Caco-2 (cell line): Measurements from ENCODE around the gene TP53RK. TPM values are rescaled to one million over a fixed set of nuclear protein-coding genes. Genes with fewer than 3 reads are reported as not detected.

Source experiments
- BruUV-seq: library from RNA; stranded (reverse); fragments of 400-500 nt; replicated peaks from 2 replicates; lab custom pipeline; 2021; lab: Mats Ljungman, UMichigan
- CTCF ChIA-PET: fragments of 300-600 bp; sonication (Branson Sonifier 250); formaldehyde crosslinking; loops from one replicate; lab custom pipeline; 2022; ENCODE audit warnings: antibody characterized with exemption; lab: Charles Lee
- POLR2A ChIA-PET: fragments of 300-600 bp; sonication (Branson Sonifier 250); formaldehyde crosslinking; loops from one replicate; lab custom pipeline; 2022; ENCODE audit warnings: antibody characterized with exemption; lab: Charles Lee
- DNase-seq, 2 experiments: peaks; one replicate each; pipeline versions ENCODE4 v3.0.0 to v3.0.0-alpha.2; 2020 to 2022
- H3K27me3 ChIP-seq: replicated peaks from 2 replicates; pipeline ENCODE4 v1.6.0; 2011; ENCODE audit warnings: low read length; ENCODE audit not compliant: control insufficient read depth, insufficient read depth
- H3K36me3 ChIP-seq: 2 replicates; pipeline ENCODE4 v1.5.1; 2011; ENCODE audit warnings: low read length; ENCODE audit not compliant: control insufficient read depth, insufficient read depth
- H3K4me1 ChIP-seq: fragments of 250-450 bp; sonication (Bioruptor Pico); 2 replicates; pipeline ENCODE4 v1.5.1; 2020; ENCODE audit warnings: mild to moderate bottlenecking
- H3K4me3 ChIP-seq: 2 replicates; pipeline ENCODE4 v1.5.1; 2011; ENCODE audit warnings: low read depth, mild to moderate bottlenecking, control low read depth, low read length
- H3K9me3 ChIP-seq: fragments of 250-450 bp; sonication (Bioruptor Pico); 2 replicates; pipeline ENCODE4 v1.5.1; 2020; ENCODE audit warnings: mild to moderate bottlenecking, moderate library complexity
- H3K27ac Mint-ChIP-seq: one replicate; pipeline ENCODE4 v1.8.0; 2022; ENCODE audit warnings: mixed read lengths; ENCODE audit not compliant: unreplicated experiment
- H3K27me3 Mint-ChIP-seq: one replicate; pipeline ENCODE4 v1.8.0; 2022; ENCODE audit warnings: mixed read lengths; ENCODE audit not compliant: insufficient read depth, unreplicated experiment
- H3K36me3 Mint-ChIP-seq: one replicate; pipeline ENCODE4 v1.8.0; 2022; ENCODE audit warnings: mild to moderate bottlenecking, mixed read lengths; ENCODE audit not compliant: insufficient read depth, unreplicated experiment
- H3K4me1 Mint-ChIP-seq: one replicate; pipeline ENCODE4 v1.8.0; 2022; ENCODE audit warnings: low read depth, mixed read lengths; ENCODE audit not compliant: unreplicated experiment
- H3K4me3 Mint-ChIP-seq: one replicate; pipeline ENCODE4 v1.8.0; 2022; ENCODE audit warnings: mild to moderate bottlenecking, moderate library complexity, mixed read lengths; ENCODE audit not compliant: unreplicated experiment
- H3K9me3 Mint-ChIP-seq: one replicate; pipeline ENCODE4 v1.8.0; 2022; ENCODE audit warnings: mixed read lengths; ENCODE audit not compliant: unreplicated experiment
- CTCF ChIP-seq, 2 experiments: fragments of 200-600 bp in 1 of 2; IDR thresholded peaks; 1 replicate in 1 of 2; 2 replicates in 1 of 2; pipeline versions ENCODE4 v1.5.1 to v1.8.0; 2011 to 2022; ENCODE audit warnings: antibody characterized with exemption in 1 of 2, control low read depth in 1 of 2, inconsistent platforms in 1 of 2, low read depth in 1 of 2, low read length in 1 of 2, mild to moderate bottlenecking in 1 of 2, moderate library complexity in 1 of 2; ENCODE audit not compliant: insufficient read depth in 1 of 2, severe bottlenecking in 1 of 2, unreplicated experiment in 1 of 2
- intact Hi-C: fragments of 100-400 bp; cut with micrococcal nuclease; formaldehyde crosslinking; loops from one replicate; pipeline ENCODE4 v1.10.0; 2022; ENCODE audit not compliant: unreplicated experiment
- total RNA-seq: library from RNA; stranded (reverse); gene quantifications from 2 replicates; pipeline ENCODE4 v1.2.3, GENCODE V29; 2022

TP53RK gene
- total RNA-seq, 1 experiment from 2014 or later = 22.7 TPM

- H3K4me1 Mint-ChIP-seq = no peaks in the 10 kb centered on the region
- H3K4me3 Mint-ChIP-seq = no peak overlapping the region
- intact Hi-C loops = no loop called here
- H3K9me3 ChIP-seq = peaks cover 5% of the 10 kb centered on the region; the same call in 1 of the 2 replicates
- H3K9me3 Mint-ChIP-seq = peaks cover 3% of the 10 kb centered on the region
- no TSS peak for BruUV-seq
- H3K27ac Mint-ChIP-seq = no peak overlapping the region
- H3K36me3 Mint-ChIP-seq = no peaks in the 10 kb centered on the region
- no peaks in the 10 kb centered on the region for H3K36me3 ChIP-seq
- H3K4me3 ChIP-seq = no peak overlapping the region
- H3K4me1 ChIP-seq = no peaks in the 10 kb centered on the region
- no peak for DNase-seq
- ChIA-PET CTCF (no interaction called here), POLR2A (no interaction called here)
- no peaks in the 10 kb centered on the region for H3K27me3 ChIP-seq
- TF ChIP-seq CTCF (IDR thresholded peaks at IDR 0.05; ENCODE audit: insufficient read depth in 1 of 2, low read depth in 1 of 2, low read length in 1 of 2, severe bottlenecking in 1 of 2, unreplicated experiment in 1 of 2) = no peak
- H3K27me3 Mint-ChIP-seq = no peaks in the 10 kb centered on the region
Measured at GRCh38 chr20:46725186-46726165, 36.2 kb upstream of the TP53RK start.

- intact Hi-C loops = no loop called here
- Histone ChIP-seq H3K9me3 (peaks cover 8% of the 10 kb centered on the region; the same call in 1 of the 2 replicates), H3K4me3 (no peak overlapping the region), H3K36me3 (no peaks in the 10 kb centered on the region), H3K27me3 (no peaks in the 10 kb centered on the region), H3K4me1 (no peaks in the 10 kb centered on the region)
- no peaks in the 10 kb centered on the region for H3K4me1 Mint-ChIP-seq
- H3K27ac Mint-ChIP-seq = no peak overlapping the region
- no peak for DNase-seq
- BruUV-seq = no TSS peak
- H3K27me3 Mint-ChIP-seq = no peaks in the 10 kb centered on the region
- ChIA-PET CTCF (no interaction called here), POLR2A (no interaction called here)
- no peak overlapping the region for H3K4me3 Mint-ChIP-seq
- no peak for TF ChIP-seq CTCF (IDR thresholded peaks at IDR 0.05; ENCODE audit: insufficient read depth in 1 of 2, low read depth in 1 of 2, low read length in 1 of 2, severe bottlenecking in 1 of 2, unreplicated experiment in 1 of 2)
- H3K36me3 Mint-ChIP-seq = no peaks in the 10 kb centered on the region
- H3K9me3 Mint-ChIP-seq = peaks cover 10% of the 10 kb centered on the region
Measured at GRCh38 chr20:46724343-46724959, 35.2 kb upstream of the TP53RK start.

GRCh38 chr20:46723039-46723438 is 33.8 kb upstream of the TP53RK start:
- Mint-ChIP-seq H3K4me3 (no peak overlapping the region), H3K36me3 (no peaks in the 10 kb centered on the region), H3K4me1 (no peaks in the 10 kb centered on the region), H3K27ac (no peak overlapping the region), H3K9me3 (peaks cover 10% of the 10 kb centered on the region), H3K27me3 (no peaks in the 10 kb centered on the region)
- BruUV-seq = no TSS peak
- Histone ChIP-seq H3K36me3 (no peaks in the 10 kb centered on the region), H3K27me3 (no peaks in the 10 kb centered on the region), H3K4me1 (no peaks in the 10 kb centered on the region), H3K9me3 (peaks cover 8% of the 10 kb centered on the region; the same call in 1 of the 2 replicates), H3K4me3 (no peak overlapping the region)
- ChIA-PET POLR2A (no interaction called here), CTCF (no interaction called here)
- TF ChIP-seq CTCF (IDR thresholded peaks at IDR 0.05; ENCODE audit: insufficient read depth in 1 of 2, low read depth in 1 of 2, low read length in 1 of 2, severe bottlenecking in 1 of 2, unreplicated experiment in 1 of 2) = no peak
- DNase-seq = no peak
- intact Hi-C loops = no loop called here
